Activated CD4-positive, alpha-beta T cell treated with anti-CD3 and anti-CD28 coated beads, Interleukin-2, amount 10 ng/mL, durations not matched to agents 24 days and 14 days (primary cell): ENCODE data around the gene ZCCHC2. TPM values are rescaled to one million over a fixed set of nuclear protein-coding genes. Genes with fewer than 3 reads are reported as not detected.

Experiments used
- DNase-seq: peaks from one replicate; pipeline ENCODE4 v3.0.0; 2022
- H3K27ac Mint-ChIP-seq: one replicate; pipeline ENCODE4 v1.8.0; 2022; ENCODE audit warnings: mild to moderate bottlenecking, mixed read lengths
- H3K27me3 Mint-ChIP-seq: one replicate; pipeline ENCODE4 v1.8.0; 2022; ENCODE audit warnings: mixed read lengths
- H3K36me3 Mint-ChIP-seq: one replicate; pipeline ENCODE4 v1.8.0; 2022; ENCODE audit warnings: low read depth, mild to moderate bottlenecking, mixed read lengths
- H3K4me1 Mint-ChIP-seq: one replicate; pipeline ENCODE4 v1.8.0; 2021; ENCODE audit warnings: mixed read lengths
- H3K4me3 Mint-ChIP-seq: one replicate; pipeline ENCODE4 v1.8.0; 2022; ENCODE audit warnings: mild to moderate bottlenecking, moderate library complexity, mixed read lengths
- H3K9me3 Mint-ChIP-seq: one replicate; pipeline ENCODE4 v1.8.0; 2021; ENCODE audit warnings: mixed read lengths
- intact Hi-C: fragments of 100-400 bp; cut with micrococcal nuclease; formaldehyde crosslinking; loops from one replicate; pipeline ENCODE4 v1.15.1; 2023
- total RNA-seq: library from RNA; stranded (reverse); gene quantifications from 2 replicates; pipeline ENCODE4 v1.2.3, GENCODE V29; 2022

ZCCHC2 gene
- total RNA-seq, 1 donor from 2014 or later = 52.8 TPM

DNA sequence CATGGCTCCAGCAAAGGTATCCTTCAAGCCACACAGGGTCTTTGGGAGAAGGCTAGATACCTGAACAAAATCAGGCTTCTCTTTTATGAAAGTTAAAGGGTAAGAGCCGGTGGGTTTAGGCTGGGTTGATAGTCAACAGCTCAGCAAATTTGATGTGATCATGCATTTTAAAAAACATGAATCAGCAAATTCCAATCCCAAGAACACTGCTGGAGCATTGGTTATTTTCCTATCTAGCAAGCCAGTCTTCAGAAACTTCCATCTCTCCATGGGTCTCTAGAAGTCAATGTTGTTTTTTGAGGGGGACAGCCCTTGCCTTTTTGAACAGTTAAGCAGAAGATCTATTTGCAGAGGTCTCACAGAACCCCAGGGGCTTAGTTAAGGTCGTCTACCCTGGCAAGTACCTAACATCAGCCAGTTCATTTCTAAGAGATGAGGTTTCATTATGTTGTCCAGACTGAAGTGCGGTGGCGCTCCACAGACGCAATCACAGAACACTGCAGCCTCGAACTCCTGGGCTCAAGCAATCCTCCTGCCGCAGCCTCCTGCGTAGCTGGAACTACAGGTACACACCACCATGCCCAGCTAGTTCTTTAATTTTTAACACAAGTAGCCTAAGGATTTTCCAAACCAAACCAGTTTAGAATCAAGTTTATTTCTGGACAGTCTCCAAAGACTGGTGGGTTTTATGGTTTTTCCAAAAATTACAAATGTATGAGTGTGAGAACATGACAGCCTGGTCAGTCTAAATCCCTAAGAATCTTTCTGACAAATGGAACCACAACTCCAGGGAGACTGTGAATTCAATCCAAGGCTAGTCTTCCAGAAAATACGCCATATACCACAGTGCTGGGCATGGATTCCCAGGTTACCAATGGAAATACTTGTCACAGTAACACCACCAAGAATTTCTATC lies 4.1 kb upstream of the ZCCHC2 start:
- Mint-ChIP-seq H3K4me3 (no peak overlapping the region), H3K9me3 (peaks cover 10% of the 10 kb centered on the region), H3K27me3 (no peaks in the 10 kb centered on the region)

DNA sequence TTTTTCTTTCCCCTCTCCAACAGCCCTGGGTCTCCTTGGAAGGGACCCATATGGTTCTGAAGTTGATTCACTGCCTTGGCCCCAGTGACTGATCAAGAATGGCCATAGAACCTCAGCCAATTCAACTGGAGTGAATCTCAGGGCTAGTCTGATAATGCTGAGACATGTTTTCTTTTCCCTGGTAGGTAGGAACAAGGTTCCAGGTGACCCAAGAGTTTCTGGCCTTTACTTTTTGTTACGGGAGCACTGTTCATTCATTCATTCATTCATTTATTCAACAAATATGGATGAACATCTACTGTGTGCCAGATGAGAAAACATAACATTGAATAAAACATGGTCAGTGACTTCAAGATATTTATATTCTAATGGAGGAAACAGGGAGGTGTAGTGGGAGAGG lies 3.1 kb upstream of the ZCCHC2 start:
- H3K4me3 Mint-ChIP-seq = no peak overlapping the region
- peaks cover 19% of the 10 kb centered on the region for H3K36me3 Mint-ChIP-seq
- intact Hi-C loops = loop anchor here (5.0 to 10.0 kb wide), 5 partner anchors 68 to 848 kb away; partner anchors contain the start of genes BCL2 and KDSR
- H3K9me3 Mint-ChIP-seq = peaks cover 10% of the 10 kb centered on the region
- no peaks in the 10 kb centered on the region for H3K27me3 Mint-ChIP-seq
- H3K27ac Mint-ChIP-seq = no peak overlapping the region
- no peak for DNase-seq
- peaks cover 18% of the 10 kb centered on the region for H3K4me1 Mint-ChIP-seq

More for the DNA sequence above, 4.1 kb upstream of the ZCCHC2 start:
- intact Hi-C loops = no loop called here
- peaks cover 18% of the 10 kb centered on the region for H3K4me1 Mint-ChIP-seq
- H3K36me3 Mint-ChIP-seq = peaks cover 26% of the 10 kb centered on the region
- no peak overlapping the region for H3K27ac Mint-ChIP-seq
- DNase-seq = no peak

DNA sequence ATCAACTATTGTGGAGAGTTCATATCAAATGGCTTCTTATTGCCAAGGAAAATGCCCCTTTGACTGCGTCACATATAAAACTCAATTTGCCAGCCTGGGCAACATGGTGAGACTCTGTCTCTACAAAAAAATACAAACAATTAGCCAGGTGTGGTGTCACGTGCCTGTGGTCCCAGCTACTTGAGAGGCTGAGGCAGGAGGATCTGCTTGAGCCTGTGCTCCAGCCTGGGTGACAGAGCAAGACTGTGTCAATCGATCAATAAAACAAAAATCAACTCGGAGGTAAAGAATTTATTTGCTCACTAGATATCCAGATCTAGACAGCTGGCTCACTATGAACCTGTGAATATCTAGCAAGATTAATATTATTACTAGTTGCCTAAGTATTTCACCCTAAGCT lies 1.7 kb upstream of the ZCCHC2 start:
- Mint-ChIP-seq H3K36me3 (peaks cover 33% of the 10 kb centered on the region), H3K4me3 (peak overlapping the region; percentile 93), H3K27ac (peak overlapping the region; percentile 7), H3K9me3 (peaks cover 10% of the 10 kb centered on the region), H3K27me3 (no peaks in the 10 kb centered on the region), H3K4me1 (peaks cover 19% of the 10 kb centered on the region)
- no peak for DNase-seq
- intact Hi-C loops = loop anchor here (1.0 to 10.0 kb wide), 6 partner anchors 66 to 846 kb away; partner anchors contain the start of genes BCL2 and KDSR

DNA sequence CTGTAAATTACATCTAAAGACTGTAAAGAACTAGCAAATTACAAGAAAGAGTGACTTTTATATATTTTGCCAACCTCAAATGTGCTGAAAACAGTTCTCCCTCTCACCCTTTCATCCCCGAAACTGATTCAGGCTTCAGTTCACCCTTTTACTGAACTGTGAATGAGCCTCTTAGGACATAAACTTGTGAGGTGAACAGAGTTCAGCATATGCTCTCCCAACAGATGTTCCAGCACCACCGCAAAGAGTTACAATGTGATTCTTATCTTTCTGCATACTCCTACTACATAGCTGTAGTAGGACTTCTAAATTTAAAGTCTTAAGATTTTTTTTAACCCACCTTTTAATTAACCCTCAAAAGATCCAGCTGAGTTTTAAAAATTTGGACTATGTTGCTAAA lies 1.2 kb upstream of the ZCCHC2 start:
- peak overlapping the region; percentile 90 for H3K27ac Mint-ChIP-seq
- H3K4me1 Mint-ChIP-seq = peaks cover 19% of the 10 kb centered on the region
- peaks cover 10% of the 10 kb centered on the region for H3K9me3 Mint-ChIP-seq
- H3K27me3 Mint-ChIP-seq = no peaks in the 10 kb centered on the region
- H3K4me3 Mint-ChIP-seq = peak overlapping the region; percentile 93
- H3K36me3 Mint-ChIP-seq = peaks cover 34% of the 10 kb centered on the region
- peak; percentile 65 for DNase-seq
- intact Hi-C loops = loop anchor here (1.0 to 10.0 kb wide), 6 partner anchors 66 to 846 kb away; partner anchors contain the start of genes BCL2 and KDSR

DNA sequence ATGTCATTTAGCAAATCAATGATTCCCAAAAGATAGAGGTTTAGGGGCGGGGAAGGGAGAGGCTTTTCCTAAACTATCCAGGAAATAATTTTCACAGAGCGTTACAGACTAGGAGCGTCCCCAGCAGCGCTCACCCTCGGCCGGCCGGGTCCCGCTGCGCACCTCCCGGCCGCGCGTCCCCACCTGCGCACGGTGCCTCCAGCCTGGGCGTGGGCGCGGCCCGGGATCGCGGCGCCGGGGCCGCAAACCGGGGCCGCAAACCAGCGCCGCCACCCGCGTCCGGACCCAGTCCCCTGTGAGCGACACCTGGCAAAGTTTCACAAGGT lies 684 bp upstream of the ZCCHC2 start:
- peak overlapping the region; percentile 93 for H3K4me3 Mint-ChIP-seq
- H3K27me3 Mint-ChIP-seq = no peaks in the 10 kb centered on the region
- peaks cover 19% of the 10 kb centered on the region for H3K4me1 Mint-ChIP-seq
- peak overlapping the region; percentile 90 for H3K27ac Mint-ChIP-seq
- intact Hi-C loops = loop anchor here (1.0 to 10.0 kb wide), 10 partner anchors 16 to 901 kb away; partner anchors contain the start of genes BCL2, KDSR, PHLPP1 and TNFRSF11A
- peaks cover 34% of the 10 kb centered on the region for H3K36me3 Mint-ChIP-seq
- no peak for DNase-seq
- H3K9me3 Mint-ChIP-seq = peaks cover 10% of the 10 kb centered on the region

DNA sequence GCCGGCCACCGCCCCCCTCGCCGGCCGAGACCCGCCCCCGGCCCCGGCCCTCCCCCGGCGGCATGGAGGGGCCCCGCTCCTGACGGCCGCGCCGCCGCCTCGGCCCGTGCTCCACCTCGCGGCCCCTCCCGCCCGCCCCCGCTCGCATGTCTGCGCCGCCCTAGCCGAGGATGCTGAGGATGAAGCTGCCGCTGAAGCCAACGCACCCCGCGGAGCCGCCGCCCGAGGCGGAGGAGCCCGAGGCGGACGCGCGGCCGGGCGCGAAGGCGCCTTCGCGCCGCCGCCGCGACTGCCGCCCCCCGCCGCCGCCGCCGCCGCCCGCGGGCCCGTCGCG lies 397 bp downstream of the ZCCHC2 start:
- Mint-ChIP-seq H3K27me3 (no peaks in the 10 kb centered on the region), H3K4me3 (no peak overlapping the region), H3K4me1 (peaks cover 24% of the 10 kb centered on the region), H3K9me3 (peaks cover 10% of the 10 kb centered on the region), H3K27ac (no peak overlapping the region), H3K36me3 (peaks cover 28% of the 10 kb centered on the region)
- intact Hi-C loops = loop anchor here (2.0 to 10.0 kb wide), 7 partner anchors 64 to 900 kb away; partner anchors contain the start of genes BCL2, KDSR, TNFRSF11A and VPS4B
- DNase-seq = no peak

DNA sequence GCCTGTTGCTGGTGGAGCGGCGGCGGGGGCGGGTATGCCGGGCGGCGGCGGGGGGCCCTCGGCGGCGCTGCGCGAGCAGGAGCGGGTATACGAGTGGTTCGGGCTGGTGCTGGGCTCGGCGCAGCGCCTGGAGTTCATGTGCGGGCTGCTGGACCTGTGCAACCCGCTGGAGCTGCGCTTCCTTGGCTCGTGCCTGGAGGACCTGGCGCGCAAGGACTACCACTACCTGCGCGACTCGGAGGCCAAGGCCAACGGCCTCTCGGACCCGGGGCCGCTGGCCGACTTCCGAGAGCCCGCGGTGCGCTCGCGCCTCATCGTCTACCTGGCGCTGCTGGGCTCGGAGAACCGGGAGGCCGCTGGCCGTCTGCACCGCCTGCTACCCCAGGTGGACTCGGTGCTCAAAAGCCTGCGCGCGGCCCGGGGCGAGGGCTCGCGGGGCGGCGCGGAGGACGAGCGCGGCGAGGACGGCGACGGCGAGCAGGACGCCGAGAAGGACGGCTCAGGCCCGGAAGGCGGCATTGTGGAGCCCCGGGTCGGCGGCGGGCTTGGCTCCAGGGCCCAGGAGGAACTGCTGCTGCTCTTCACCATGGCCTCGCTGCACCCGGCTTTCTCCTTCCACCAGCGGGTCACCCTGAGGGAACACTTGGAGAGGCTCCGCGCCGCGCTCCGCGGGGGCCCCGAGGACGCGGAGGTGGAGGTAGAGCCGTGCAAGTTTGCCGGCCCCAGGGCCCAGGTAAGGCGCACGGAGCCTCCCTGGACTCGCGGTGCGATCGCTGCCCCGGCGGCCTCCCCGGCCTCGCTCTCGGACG lies 1.0 kb downstream of the ZCCHC2 start:
- H3K27ac Mint-ChIP-seq = peak overlapping the region; percentile 94

DNA sequence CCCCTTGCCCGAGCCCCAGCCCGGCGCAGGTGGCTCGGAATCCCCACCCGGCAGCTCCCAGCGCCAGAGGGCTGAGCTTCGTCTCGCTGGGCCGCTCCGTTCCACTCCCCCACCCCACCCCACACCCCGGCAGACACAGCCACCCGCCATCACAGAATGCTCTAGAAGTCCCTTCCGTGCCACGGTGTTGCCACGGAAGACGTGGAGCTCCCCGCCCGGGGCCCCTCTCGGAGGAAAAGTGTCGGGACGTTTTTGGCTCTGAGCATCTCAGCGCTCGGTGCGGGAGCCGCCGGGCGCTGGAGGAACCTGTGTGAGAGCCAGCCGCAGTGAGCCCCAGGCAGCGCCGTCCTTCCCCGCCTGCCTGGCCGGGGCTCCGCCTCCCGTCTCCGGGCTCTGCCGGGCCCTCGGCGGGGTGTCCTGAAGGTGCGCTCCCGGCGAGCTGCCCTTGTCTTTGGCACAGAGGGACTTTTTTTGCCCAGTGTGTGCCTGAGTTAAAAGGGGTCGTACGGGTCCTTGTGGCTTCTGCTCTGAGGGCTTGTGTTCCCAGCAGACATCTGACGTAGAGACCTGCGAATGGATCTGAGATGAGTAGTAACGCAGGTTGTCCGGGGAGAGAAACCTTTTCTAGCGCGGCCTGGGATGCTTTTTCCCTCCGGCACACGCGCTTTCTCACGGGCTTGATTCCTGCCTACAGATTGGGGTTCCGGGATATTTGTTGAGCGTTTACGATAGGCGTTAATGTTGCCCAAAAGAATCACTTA lies 1.8 kb downstream of the ZCCHC2 start:
- no peaks in the 10 kb centered on the region for H3K27me3 Mint-ChIP-seq
- H3K4me1 Mint-ChIP-seq = peaks cover 26% of the 10 kb centered on the region
- peak; percentile 89 for DNase-seq
- peaks cover 2% of the 10 kb centered on the region for H3K9me3 Mint-ChIP-seq
- peaks cover 22% of the 10 kb centered on the region for H3K36me3 Mint-ChIP-seq
- peak overlapping the region; percentile 90 for H3K4me3 Mint-ChIP-seq
- peak overlapping the region; percentile 94 for H3K27ac Mint-ChIP-seq
- intact Hi-C loops = loop anchor here (5.0 to 10.0 kb wide), 6 partner anchors 48 to 843 kb away; partner anchors contain the start of genes BCL2 and KDSR

More for the DNA sequence above, 1.0 kb downstream of the ZCCHC2 start:
- Mint-ChIP-seq H3K4me3 (peak overlapping the region; percentile 90), H3K4me1 (peaks cover 22% of the 10 kb centered on the region), H3K27me3 (no peaks in the 10 kb centered on the region), H3K9me3 (peaks cover 6% of the 10 kb centered on the region), H3K36me3 (peaks cover 24% of the 10 kb centered on the region)
- peak; percentile 84 for DNase-seq
- intact Hi-C loops = loop anchor here (2.0 to 10.0 kb wide), 7 partner anchors 63 to 899 kb away; partner anchors contain the start of genes BCL2, KDSR, TNFRSF11A and VPS4B

DNA sequence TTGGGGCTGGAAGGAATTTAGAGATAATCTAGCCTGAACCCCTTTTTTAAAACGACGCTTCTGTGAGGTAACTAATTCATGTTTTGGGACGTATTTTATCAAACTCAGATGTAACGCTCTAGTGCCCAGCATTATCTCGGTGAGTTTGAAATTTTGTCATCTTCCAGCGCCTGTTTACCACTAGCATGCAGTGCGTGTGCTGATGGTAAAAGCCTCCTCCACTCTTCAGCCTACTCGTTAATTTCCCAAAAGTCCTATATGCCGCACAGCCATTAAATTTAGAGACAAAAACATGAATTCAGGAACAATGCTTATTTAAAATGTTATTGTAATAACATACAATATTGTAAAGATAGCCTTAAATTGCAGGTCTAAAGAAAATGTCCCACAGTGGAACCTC lies 2.8 kb downstream of the ZCCHC2 start:
- no peaks in the 10 kb centered on the region for H3K27me3 Mint-ChIP-seq
- H3K36me3 Mint-ChIP-seq = peaks cover 21% of the 10 kb centered on the region
- H3K4me1 Mint-ChIP-seq = peaks cover 28% of the 10 kb centered on the region
- H3K4me3 Mint-ChIP-seq = peak overlapping the region; percentile 90
- peak overlapping the region; percentile 94 for H3K27ac Mint-ChIP-seq
- DNase-seq = no peak
- intact Hi-C loops = loop anchor here (1.0 to 10.0 kb wide), 5 partner anchors 47 to 629 kb away; partner anchors contain the start of genes PIGN and RELCH
- no peaks in the 10 kb centered on the region for H3K9me3 Mint-ChIP-seq

DNA sequence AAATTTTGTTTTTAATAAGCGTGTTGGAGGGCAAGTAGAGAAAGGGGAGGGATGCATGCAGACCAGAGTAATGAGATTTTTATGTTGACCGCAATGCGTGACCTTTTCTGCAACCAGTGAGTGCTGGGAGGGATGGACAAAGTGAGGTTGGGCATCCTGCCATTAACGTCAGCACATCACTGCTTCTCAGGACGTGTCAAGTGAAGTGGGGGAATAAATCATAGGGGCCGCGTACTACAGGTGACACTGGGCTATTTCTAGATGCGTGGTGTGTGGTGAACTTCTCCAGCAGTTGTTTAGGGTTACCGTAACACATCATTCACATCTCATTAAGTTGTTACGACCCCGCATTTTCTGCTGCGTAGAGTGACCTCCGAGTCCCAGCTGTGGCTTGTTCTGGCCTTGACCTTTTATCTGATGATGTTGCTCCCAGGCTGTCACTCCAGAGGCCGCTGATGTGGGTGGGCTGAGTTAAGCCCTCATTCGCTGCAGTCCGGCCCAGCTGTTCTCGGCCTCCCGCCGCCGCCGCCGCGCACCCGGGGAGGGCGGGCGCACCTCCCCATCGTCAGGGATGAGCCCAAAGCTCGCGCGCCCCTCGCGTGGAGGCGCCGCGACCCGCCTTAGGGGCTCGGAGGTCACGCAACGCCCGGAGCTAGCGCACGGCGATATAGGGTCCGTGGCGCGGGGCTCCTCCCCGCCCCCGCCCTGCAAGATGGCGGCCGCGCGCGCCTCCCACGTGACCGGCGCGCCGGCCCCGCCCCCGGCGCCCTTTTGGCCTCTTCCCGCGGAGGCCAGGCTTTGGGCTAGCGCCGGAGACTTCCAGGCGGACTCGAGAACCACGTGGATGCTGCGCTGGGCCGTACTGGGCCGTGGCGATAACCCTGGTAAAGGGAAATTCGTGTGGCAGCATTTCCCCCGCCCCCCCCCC lies 3.5 kb downstream of the ZCCHC2 start:
- no peaks in the 10 kb centered on the region for H3K27me3 Mint-ChIP-seq
- peak overlapping the region; percentile 94 for H3K27ac Mint-ChIP-seq
- H3K4me1 Mint-ChIP-seq = peaks cover 26% of the 10 kb centered on the region
- H3K9me3 Mint-ChIP-seq = no peaks in the 10 kb centered on the region
- peak; percentile 93 for DNase-seq
- intact Hi-C loops = loop anchor here (1.0 to 10.0 kb wide), 5 partner anchors 46 to 628 kb away; partner anchors contain the start of genes PIGN and RELCH
- peak overlapping the region; percentile 90 for H3K4me3 Mint-ChIP-seq
- peaks cover 24% of the 10 kb centered on the region for H3K36me3 Mint-ChIP-seq

DNA sequence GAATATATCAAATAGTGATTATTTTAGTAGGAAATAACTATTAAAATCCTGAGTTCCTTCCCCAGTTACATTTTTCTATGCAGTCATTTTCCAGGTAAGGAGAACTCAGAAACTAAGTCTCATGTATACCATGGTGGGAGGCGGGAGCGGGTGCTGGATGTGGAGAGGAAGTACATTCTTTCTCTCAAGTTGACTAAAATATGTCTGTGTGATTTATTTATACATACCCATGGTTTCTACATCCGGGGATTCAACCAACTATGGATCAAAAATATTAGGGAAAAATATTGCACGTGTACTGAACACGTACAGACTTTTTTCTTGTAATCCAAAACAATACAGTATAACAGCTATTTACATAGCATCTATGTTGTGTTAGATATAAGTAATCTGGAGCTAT lies 6.8 kb downstream of the ZCCHC2 start:
- no peak overlapping the region for H3K4me3 Mint-ChIP-seq

DNA sequence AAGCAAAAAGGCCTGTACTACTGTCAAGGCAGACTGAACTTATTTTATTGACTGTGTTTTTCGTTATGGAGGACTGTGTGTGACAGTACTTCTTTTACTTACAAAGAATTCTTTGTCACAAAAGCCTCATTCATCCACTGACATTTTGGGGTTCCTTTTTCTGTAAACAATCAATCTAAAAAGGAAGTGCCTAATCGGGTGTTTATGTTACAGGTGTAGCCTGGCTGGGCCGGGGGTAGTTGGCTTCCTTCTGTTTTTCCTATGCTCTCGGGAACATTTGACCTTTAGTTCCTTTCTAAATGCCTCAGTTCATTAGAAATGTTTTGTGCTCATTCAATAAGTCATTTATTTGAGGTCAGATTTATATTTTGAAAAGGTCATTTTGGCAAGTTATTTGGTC lies 8.3 kb downstream of the ZCCHC2 start:
- intact Hi-C loops = no loop called here
- Mint-ChIP-seq H3K27me3 (no peaks in the 10 kb centered on the region), H3K4me3 (no peak overlapping the region), H3K27ac (peak overlapping the region; percentile 27), H3K36me3 (peaks cover 23% of the 10 kb centered on the region), H3K4me1 (peaks cover 38% of the 10 kb centered on the region), H3K9me3 (no peaks in the 10 kb centered on the region)
- DNase-seq = no peak

More for the DNA sequence above, 6.8 kb downstream of the ZCCHC2 start:
- DNase-seq = no peak
- intact Hi-C loops = loop anchor here (5.0 to 10.0 kb wide), 3 partner anchors 43 to 625 kb away; no protein-coding TSS in a partner anchor
- H3K4me1 Mint-ChIP-seq = peaks cover 35% of the 10 kb centered on the region
- H3K36me3 Mint-ChIP-seq = peaks cover 34% of the 10 kb centered on the region
- no peak overlapping the region for H3K27ac Mint-ChIP-seq
- no peaks in the 10 kb centered on the region for H3K27me3 Mint-ChIP-seq
- H3K9me3 Mint-ChIP-seq = no peaks in the 10 kb centered on the region
